ENCODE data around the gene ZNF564. TPM values are rescaled to one million over a fixed set of nuclear protein-coding genes. Genes with fewer than 3 reads are reported as not detected.

The ZNF564 gene
- total and polyA plus RNA-seq, 2 of the 13 experiments (the other 11 are each of a cell fraction or from before 2014, with no cell fraction given) = 2.3 to 11.1 TPM

- TF ChIP-seq MAX (IDR thresholded peaks at IDR 0.05) (peak; percentile 92), HNRNPK (IDR thresholded peaks at IDR 0.05; ENCODE audit: low read depth, low read length, poor library complexity, severe bottlenecking) (peak; percentile 33), ZNF33A (CRISPR knock-in tag; IDR thresholded peaks at IDR 0.05; ENCODE audit: borderline replicate concordance) (no peak), ZNF83 (CRISPR knock-in tag; IDR thresholded peaks at IDR 0.05; ENCODE audit: borderline replicate concordance) (0 out of 2 replicates have a peak, but pooled peaks have one; percentile 63), HNRNPH1 (optimal IDR thresholded peaks at IDR 0.05; ENCODE audit: low read depth, low read length) (no peak), ZBTB34 (CRISPR knock-in tag; IDR thresholded peaks at IDR 0.05) (peak; percentile 68; the same call in 1 of the 2 replicates), NFIB (CRISPR knock-in tag; IDR thresholded peaks at IDR 0.05; ENCODE audit: borderline replicate concordance) (no peak), EEA1 (CRISPR knock-in tag; IDR thresholded peaks at IDR 0.05; ENCODE audit: borderline replicate concordance) (no peak), ZNF746 (CRISPR knock-in tag; IDR thresholded peaks at IDR 0.05) (peak; percentile 61; the same call in 1 of the 2 replicates), ZNF446 (CRISPR knock-in tag; IDR thresholded peaks at IDR 0.05) (peak; percentile 70; the same call in 1 of the 2 replicates), PAX8 (CRISPR knock-in tag; IDR thresholded peaks at IDR 0.05; ENCODE audit: borderline replicate concordance) (peak; percentile 89; the same call in 1 of the 2 replicates), MAFK (conservative IDR thresholded peaks at IDR 0.05 in 1 of 2, IDR thresholded peaks at IDR 0.05 in 1 of 2; ENCODE audit: low read length in 2 of 2) (no peak; a peak in 1 of 4 replicates)
- TF ChIP-seq, protein P1, sequence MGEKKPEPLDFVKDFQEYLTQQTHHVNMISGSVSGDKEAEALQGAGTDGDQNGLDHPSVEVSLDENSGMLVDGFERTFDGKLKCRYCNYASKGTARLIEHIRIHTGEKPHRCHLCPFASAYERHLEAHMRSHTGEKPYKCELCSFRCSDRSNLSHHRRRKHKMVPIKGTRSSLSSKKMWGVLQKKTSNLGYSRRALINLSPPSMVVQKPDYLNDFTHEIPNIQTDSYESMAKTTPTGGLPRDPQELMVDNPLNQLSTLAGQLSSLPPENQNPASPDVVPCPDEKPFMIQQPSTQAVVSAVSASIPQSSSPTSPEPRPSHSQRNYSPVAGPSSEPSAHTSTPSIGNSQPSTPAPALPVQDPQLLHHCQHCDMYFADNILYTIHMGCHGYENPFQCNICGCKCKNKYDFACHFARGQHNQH (CRISPR knock-in tag; IDR thresholded peaks at IDR 0.05) = peak; percentile 85; the same call in 1 of the 2 replicates
- TF ChIP-seq, protein P2, sequence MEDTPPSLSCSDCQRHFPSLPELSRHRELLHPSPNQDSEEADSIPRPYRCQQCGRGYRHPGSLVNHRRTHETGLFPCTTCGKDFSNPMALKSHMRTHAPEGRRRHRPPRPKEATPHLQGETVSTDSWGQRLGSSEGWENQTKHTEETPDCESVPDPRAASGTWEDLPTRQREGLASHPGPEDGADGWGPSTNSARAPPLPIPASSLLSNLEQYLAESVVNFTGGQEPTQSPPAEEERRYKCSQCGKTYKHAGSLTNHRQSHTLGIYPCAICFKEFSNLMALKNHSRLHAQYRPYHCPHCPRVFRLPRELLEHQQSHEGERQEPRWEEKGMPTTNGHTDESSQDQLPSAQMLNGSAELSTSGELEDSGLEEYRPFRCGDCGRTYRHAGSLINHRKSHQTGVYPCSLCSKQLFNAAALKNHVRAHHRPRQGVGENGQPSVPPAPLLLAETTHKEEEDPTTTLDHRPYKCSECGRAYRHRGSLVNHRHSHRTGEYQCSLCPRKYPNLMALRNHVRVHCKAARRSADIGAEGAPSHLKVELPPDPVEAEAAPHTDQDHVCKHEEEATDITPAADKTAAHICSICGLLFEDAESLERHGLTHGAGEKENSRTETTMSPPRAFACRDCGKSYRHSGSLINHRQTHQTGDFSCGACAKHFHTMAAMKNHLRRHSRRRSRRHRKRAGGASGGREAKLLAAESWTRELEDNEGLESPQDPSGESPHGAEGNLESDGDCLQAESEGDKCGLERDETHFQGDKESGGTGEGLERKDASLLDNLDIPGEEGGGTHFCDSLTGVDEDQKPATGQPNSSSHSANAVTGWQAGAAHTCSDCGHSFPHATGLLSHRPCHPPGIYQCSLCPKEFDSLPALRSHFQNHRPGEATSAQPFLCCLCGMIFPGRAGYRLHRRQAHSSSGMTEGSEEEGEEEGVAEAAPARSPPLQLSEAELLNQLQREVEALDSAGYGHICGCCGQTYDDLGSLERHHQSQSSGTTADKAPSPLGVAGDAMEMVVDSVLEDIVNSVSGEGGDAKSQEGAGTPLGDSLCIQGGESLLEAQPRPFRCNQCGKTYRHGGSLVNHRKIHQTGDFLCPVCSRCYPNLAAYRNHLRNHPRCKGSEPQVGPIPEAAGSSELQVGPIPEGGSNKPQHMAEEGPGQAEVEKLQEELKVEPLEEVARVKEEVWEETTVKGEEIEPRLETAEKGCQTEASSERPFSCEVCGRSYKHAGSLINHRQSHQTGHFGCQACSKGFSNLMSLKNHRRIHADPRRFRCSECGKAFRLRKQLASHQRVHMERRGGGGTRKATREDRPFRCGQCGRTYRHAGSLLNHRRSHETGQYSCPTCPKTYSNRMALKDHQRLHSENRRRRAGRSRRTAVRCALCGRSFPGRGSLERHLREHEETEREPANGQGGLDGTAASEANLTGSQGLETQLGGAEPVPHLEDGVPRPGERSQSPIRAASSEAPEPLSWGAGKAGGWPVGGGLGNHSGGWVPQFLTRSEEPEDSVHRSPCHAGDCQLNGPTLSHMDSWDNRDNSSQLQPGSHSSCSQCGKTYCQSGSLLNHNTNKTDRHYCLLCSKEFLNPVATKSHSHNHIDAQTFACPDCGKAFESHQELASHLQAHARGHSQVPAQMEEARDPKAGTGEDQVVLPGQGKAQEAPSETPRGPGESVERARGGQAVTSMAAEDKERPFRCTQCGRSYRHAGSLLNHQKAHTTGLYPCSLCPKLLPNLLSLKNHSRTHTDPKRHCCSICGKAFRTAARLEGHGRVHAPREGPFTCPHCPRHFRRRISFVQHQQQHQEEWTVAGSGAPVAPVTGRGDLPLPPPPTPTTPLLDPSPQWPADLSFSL (CRISPR knock-in tag; IDR thresholded peaks at IDR 0.05) = no peak
Measured at GRCh38 chr19:12495002-12495802, 56.1 kb downstream of the ZNF564 start (continued).
